GM12875 (cell line): Measurements from ENCODE around the gene DENND1B.
"Not testable (repeated sequence)": the region's sequence is repeated elsewhere in the genome, so short reads cannot be mapped to it uniquely, and the experiment has no call there.

Experiments used
- H3K4me3 ChIP-seq: one replicate; pipeline ENCODE4 v1.5.1; 2011; ENCODE audit warnings: low read depth, low read length, control low read depth
- TF ChIP-seq, protein P1 (sequence below): IDR thresholded peaks from 2 replicates; pipeline ENCODE4 v1.5.1; 2011; ENCODE audit warnings: low read depth, mild to moderate bottlenecking, control low read depth, inconsistent platforms, low read length, moderate library complexity, borderline replicate concordance; ENCODE audit not compliant: insufficient read depth

DENND1B gene

DNA sequence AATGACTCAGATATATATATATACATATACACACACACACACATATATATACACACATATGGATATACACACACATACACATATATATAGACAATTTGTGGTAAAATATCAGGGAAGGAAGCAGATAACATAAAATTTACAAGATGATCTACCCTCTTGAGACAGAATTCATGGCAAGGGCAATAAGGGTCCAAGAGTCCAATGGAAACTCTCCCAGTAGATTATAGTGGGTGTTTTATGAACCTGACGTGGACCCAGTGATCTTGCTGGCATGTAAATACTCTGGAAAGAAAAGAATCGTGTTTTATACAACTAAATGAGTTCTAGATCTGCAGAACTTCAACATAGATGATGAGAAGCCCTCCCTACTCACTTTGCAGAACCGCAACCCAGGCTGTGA, 49.3 kb downstream of the DENND1B start:
- no peak overlapping the region for H3K4me3 ChIP-seq
- TF ChIP-seq, protein P1, sequence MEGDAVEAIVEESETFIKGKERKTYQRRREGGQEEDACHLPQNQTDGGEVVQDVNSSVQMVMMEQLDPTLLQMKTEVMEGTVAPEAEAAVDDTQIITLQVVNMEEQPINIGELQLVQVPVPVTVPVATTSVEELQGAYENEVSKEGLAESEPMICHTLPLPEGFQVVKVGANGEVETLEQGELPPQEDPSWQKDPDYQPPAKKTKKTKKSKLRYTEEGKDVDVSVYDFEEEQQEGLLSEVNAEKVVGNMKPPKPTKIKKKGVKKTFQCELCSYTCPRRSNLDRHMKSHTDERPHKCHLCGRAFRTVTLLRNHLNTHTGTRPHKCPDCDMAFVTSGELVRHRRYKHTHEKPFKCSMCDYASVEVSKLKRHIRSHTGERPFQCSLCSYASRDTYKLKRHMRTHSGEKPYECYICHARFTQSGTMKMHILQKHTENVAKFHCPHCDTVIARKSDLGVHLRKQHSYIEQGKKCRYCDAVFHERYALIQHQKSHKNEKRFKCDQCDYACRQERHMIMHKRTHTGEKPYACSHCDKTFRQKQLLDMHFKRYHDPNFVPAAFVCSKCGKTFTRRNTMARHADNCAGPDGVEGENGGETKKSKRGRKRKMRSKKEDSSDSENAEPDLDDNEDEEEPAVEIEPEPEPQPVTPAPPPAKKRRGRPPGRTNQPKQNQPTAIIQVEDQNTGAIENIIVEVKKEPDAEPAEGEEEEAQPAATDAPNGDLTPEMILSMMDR = no peak

DNA sequence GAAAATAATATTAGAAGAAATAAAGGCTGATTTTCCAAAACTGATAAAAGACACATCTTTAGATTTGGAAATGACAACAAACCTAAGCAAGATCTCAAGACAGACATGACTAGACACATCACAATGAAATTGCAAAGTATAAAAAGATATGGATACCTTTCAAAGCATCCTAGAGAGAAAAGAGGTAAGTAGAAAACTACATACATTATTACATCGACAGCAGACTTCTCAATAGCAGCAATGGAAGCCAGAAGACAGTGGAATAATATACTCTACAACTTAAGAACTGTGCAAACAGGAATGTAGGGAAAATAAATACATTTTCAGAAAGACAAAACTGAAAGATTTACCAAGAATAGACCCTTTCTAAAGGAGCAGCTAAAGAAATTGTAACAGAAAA, 50.2 kb downstream of the DENND1B start:
- TF ChIP-seq, protein P1 = no peak
- H3K4me3 ChIP-seq = no peak overlapping the region

DNA sequence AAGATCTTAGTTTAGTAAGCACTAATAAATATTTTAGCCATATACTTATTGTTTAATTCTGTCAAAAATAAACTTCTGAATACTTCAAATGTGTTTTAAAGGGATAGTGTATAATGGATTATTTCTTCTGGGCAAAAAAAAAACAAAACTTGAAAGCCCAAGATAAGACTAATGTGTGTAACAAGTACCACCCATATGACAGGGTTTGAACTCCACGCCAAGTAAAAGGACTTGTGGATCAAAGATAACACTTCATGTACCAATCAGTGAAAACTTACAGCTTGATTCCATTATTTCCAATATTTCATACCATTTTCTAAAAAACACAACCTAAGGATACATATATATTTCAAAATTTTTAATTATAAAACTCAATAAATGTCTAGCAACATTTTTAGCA, 59.5 kb downstream of the DENND1B start:
- H3K4me3 ChIP-seq = no peak overlapping the region
- TF ChIP-seq, protein P1 = no peak

DNA sequence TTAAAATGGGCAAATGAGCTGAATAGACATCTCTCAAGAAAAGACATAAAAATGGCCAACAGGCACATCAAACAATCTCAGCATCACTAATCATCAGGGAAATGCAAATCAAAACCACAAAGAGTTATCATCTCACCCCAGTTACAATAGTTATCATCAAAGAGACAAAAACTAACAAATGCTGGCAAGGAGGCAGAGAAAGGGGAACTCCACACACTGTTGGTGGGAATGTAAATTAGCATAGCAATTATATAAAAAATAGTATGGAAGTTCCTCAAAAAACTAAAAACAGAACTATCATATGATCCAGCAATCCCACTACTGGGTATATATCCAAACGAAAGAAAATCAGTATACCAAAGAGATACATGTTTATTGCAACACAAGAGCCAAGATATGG, 68.7 kb downstream of the DENND1B start:
- H3K4me3 ChIP-seq = no peak overlapping the region
- TF ChIP-seq, protein P1 = no peak

DNA sequence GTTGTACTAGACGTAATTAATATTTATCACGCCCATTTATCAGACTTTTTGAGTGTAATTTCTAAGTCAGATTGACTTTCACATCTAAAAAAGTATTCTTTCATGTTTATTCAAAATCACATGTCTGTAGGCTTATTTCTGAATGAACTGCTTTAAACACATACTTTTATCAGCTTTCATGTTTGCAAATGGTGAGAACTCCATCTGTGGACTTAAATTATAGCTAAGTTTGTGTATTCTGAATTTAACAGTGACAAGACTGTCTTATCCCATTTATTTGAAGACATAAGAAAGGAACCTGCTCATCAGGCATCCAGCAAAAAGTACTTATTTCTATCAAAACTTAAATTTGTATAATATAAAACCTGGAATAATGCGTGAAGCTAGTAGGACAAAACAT, 69.3 kb downstream of the DENND1B start:
- TF ChIP-seq, protein P1 = no peak
- no peak overlapping the region for H3K4me3 ChIP-seq

DNA sequence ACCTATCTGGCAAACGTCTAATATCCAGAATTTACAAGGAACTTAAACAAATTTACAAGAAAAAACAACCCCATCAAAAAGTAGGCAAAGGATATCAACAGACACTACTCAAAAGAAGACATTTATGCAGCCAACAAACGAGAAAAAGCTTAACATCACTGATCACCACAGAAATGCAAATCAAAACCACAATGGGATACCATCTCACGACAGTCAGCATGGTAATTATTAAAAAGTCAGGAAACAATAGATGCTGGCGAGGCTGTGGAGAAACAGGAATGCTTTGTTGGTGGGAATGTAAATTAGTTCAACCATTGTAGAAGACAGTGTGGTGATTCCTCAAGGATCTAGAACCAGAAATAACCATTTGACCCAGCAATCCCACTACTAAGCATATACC, 74.6 kb downstream of the DENND1B start:
- not testable (repeated sequence) for H3K4me3 ChIP-seq

DNA sequence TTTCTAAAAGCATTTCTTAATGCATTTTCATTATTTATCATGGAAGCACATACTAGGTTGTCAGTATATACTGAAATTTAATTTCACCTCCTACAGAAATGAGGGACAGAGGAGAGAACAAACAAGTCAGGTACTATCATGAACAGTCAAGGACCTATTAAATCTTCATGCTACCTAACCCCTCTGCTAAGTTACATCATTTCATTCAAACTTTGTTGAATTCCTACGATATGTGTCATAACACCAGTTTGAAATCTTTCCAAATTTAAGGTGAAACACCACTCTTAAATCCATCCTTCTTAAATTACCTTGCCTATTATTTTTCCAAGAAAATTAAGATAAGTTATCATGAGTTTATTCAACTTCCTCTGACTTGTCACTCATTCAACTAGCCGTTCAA, 78.9 kb downstream of the DENND1B start:
- no peak overlapping the region for H3K4me3 ChIP-seq
- TF ChIP-seq, protein P1 = no peak

DNA sequence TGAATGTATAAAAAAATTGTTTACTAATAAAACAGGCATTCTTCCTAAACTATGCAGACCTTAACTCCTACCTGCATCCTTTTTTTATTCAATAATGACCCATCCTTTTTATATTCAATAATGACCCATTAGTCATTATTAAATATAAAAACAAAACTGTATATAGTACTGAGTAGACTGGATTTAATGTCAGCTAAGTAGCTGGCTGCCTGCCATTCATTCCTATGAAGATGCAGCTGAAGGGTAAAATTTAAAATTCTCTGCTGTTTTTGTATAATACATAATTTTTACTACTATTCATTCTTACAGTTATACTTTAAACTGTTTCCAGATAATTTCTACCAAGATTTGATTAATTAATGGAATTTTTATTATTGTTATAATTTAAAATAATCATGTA, 79.3 kb downstream of the DENND1B start:
- TF ChIP-seq, protein P1 = no peak
- H3K4me3 ChIP-seq = no peak overlapping the region
